ENCODE results near the gene AOPEP. TPM values are rescaled to one million over a fixed set of nuclear protein-coding genes. Genes with fewer than 3 reads are reported as not detected.
"Not testable (repeated sequence)": the region's sequence is repeated elsewhere in the genome, so short reads cannot be mapped to it uniquely, and the experiment has no call there.

AOPEP gene
- total RNA-seq, 2 donors from 2014 or later, result 12.4 to 12.9 TPM

- DNase-seq; H3K27me3 Mint-ChIP-seq; H3K9me3 ChIP-seq (ENCODE audit: control insufficient read depth, low read length, poor library complexity, severe bottlenecking); H3K36me3 Mint-ChIP-seq (ENCODE audit: low read depth); H3K27ac Mint-ChIP-seq; H3K4me1 Mint-ChIP-seq; H3K4me3 Mint-ChIP-seq; ATAC-seq: not testable (repeated sequence)
Observed at GRCh38 chr9:94940296-94940695, 213.8 kb downstream of the AOPEP start.

GRCh38 chr9:94941211-94941875, 214.8 kb downstream of the AOPEP start:
- Mint-ChIP-seq H3K27ac (no peak overlapping the region), H3K4me3 (no peak overlapping the region), H3K4me1 (peaks cover under 1% of the 10 kb centered on the region), H3K36me3 (ENCODE audit: low read depth) (peaks cover 2% of the 10 kb centered on the region), H3K27me3 (no peaks in the 10 kb centered on the region)
- H3K9me3 ChIP-seq (ENCODE audit: control insufficient read depth, low read length, poor library complexity, severe bottlenecking), result no peaks in the 10 kb centered on the region
- no peak for ATAC-seq
- DNase-seq, result no peak

- H3K27ac Mint-ChIP-seq, result no peak overlapping the region
- H3K4me3 Mint-ChIP-seq, result no peak overlapping the region
- H3K4me1 Mint-ChIP-seq, result peaks cover 6% of the 10 kb centered on the region
- H3K36me3 Mint-ChIP-seq (ENCODE audit: low read depth), result peaks cover 2% of the 10 kb centered on the region
- H3K27me3 Mint-ChIP-seq, result no peaks in the 10 kb centered on the region
- no peaks in the 10 kb centered on the region for H3K9me3 ChIP-seq (ENCODE audit: control insufficient read depth, low read length, poor library complexity, severe bottlenecking)
- ATAC-seq, result no peak
- DNase-seq, result no peak
Observed at GRCh38 chr9:94944626-94945025, 218.1 kb downstream of the AOPEP start.

GRCh38 chr9:94945197-94946144, 219.0 kb downstream of the AOPEP start:
- Mint-ChIP-seq H3K27me3 (no peaks in the 10 kb centered on the region), H3K36me3 (ENCODE audit: low read depth) (peaks cover 2% of the 10 kb centered on the region), H3K4me1 (peaks cover 11% of the 10 kb centered on the region), H3K4me3 (no peak overlapping the region), H3K27ac (no peak overlapping the region)
- DNase-seq (no peak), ATAC-seq (no peak)
- no peaks in the 10 kb centered on the region for H3K9me3 ChIP-seq (ENCODE audit: control insufficient read depth, low read length, poor library complexity, severe bottlenecking)

GRCh38 chr9:94946256-94946655, 219.8 kb downstream of the AOPEP start:
- H3K27ac Mint-ChIP-seq, result no peak overlapping the region
- H3K27me3 Mint-ChIP-seq, result no peaks in the 10 kb centered on the region
- peaks cover 2% of the 10 kb centered on the region for H3K36me3 Mint-ChIP-seq (ENCODE audit: low read depth)
- no peak overlapping the region for H3K4me3 Mint-ChIP-seq
- H3K4me1 Mint-ChIP-seq, result peaks cover 19% of the 10 kb centered on the region
- ATAC-seq, result no peak
- H3K9me3 ChIP-seq (ENCODE audit: control insufficient read depth, low read length, poor library complexity, severe bottlenecking), result no peaks in the 10 kb centered on the region
- no peak for DNase-seq

- Mint-ChIP-seq H3K36me3 (ENCODE audit: low read depth) (peaks cover 2% of the 10 kb centered on the region), H3K27ac (peak overlapping the region; percentile 19), H3K4me1 (peaks cover 33% of the 10 kb centered on the region), H3K4me3 (no peak overlapping the region), H3K27me3 (no peaks in the 10 kb centered on the region)
- H3K9me3 ChIP-seq (ENCODE audit: control insufficient read depth, low read length, poor library complexity, severe bottlenecking), result no peaks in the 10 kb centered on the region
- ATAC-seq, result no peak
- DNase-seq, result no peak
Observed at GRCh38 chr9:94948567-94949235, 222.2 kb downstream of the AOPEP start.

GRCh38 chr9:94949370-94949769, 222.9 kb downstream of the AOPEP start:
- no peaks in the 10 kb centered on the region for H3K9me3 ChIP-seq (ENCODE audit: control insufficient read depth, low read length, poor library complexity, severe bottlenecking)
- Mint-ChIP-seq H3K27me3 (no peaks in the 10 kb centered on the region), H3K27ac (peak overlapping the region; percentile 19), H3K36me3 (ENCODE audit: low read depth) (peaks cover 2% of the 10 kb centered on the region), H3K4me1 (peaks cover 33% of the 10 kb centered on the region), H3K4me3 (no peak overlapping the region)
- DNase-seq, result no peak
- ATAC-seq, result no peak

GRCh38 chr9:94950040-94950578, 223.6 kb downstream of the AOPEP start:
- peaks cover 33% of the 10 kb centered on the region for H3K4me1 Mint-ChIP-seq
- no peak overlapping the region for H3K4me3 Mint-ChIP-seq
- DNase-seq (no peak), ATAC-seq (no peak)
- no peaks in the 10 kb centered on the region for H3K9me3 ChIP-seq (ENCODE audit: control insufficient read depth, low read length, poor library complexity, severe bottlenecking)
- H3K36me3 Mint-ChIP-seq (ENCODE audit: low read depth), result peaks cover 2% of the 10 kb centered on the region
- no peaks in the 10 kb centered on the region for H3K27me3 Mint-ChIP-seq
- no peak overlapping the region for H3K27ac Mint-ChIP-seq

GRCh38 chr9:94950579-94951323, 224.3 kb downstream of the AOPEP start:
- Mint-ChIP-seq H3K27ac (peak overlapping the region; percentile 59), H3K4me1 (peaks cover 33% of the 10 kb centered on the region), H3K36me3 (ENCODE audit: low read depth) (peaks cover 2% of the 10 kb centered on the region), H3K4me3 (peak overlapping the region; percentile 60), H3K27me3 (no peaks in the 10 kb centered on the region)
- ATAC-seq (no peak), DNase-seq (no peak)
- H3K9me3 ChIP-seq (ENCODE audit: control insufficient read depth, low read length, poor library complexity, severe bottlenecking), result no peaks in the 10 kb centered on the region

- Mint-ChIP-seq H3K4me1 (peaks cover 31% of the 10 kb centered on the region), H3K4me3 (peak overlapping the region; percentile 71), H3K27ac (peak overlapping the region; percentile 59), H3K27me3 (no peaks in the 10 kb centered on the region), H3K36me3 (ENCODE audit: low read depth) (peaks cover 5% of the 10 kb centered on the region)
- no peaks in the 10 kb centered on the region for H3K9me3 ChIP-seq (ENCODE audit: control insufficient read depth, low read length, poor library complexity, severe bottlenecking)
- no peak for ATAC-seq
- no peak for DNase-seq
Observed at GRCh38 chr9:94951324-94952135, 225.0 kb downstream of the AOPEP start.

GRCh38 chr9:94952565-94953373, 226.3 kb downstream of the AOPEP start:
- Mint-ChIP-seq H3K4me1 (peaks cover 30% of the 10 kb centered on the region), H3K27ac (peak overlapping the region; percentile 59)

More at GRCh38 chr9:94952565-94953373, 226.3 kb downstream of the AOPEP start:
- Mint-ChIP-seq H3K27me3 (no peaks in the 10 kb centered on the region), H3K4me3 (peak overlapping the region; percentile 71), H3K36me3 (ENCODE audit: low read depth) (peaks cover 6% of the 10 kb centered on the region)
- ATAC-seq (peak; percentile 61), DNase-seq (no peak)
- H3K9me3 ChIP-seq (ENCODE audit: control insufficient read depth, low read length, poor library complexity, severe bottlenecking), result no peaks in the 10 kb centered on the region

Data from T-helper 17 cell (primary cell).